Stimulated activated CD4-positive, alpha-beta T cell treated with anti-CD3 and anti-CD28 coated beads, Interleukin-15, amount 100 ng/mL, for 48 hours (primary cell): Measurements from ENCODE around the gene CDC42EP4.
"Not testable (repeated sequence)": the region's sequence is repeated elsewhere in the genome, so short reads cannot be mapped to it uniquely, and the experiment has no call there.

Experiments used
- DNase-seq, 2 donors: peaks; one replicate each; pipeline ENCODE4 v3.0.0-alpha.2; 2020; ENCODE audit warnings: low read depth in 2 of 2

The CDC42EP4 gene

GRCh38 chr17:73319766-73320165 lies 8.0 kb upstream of the CDC42EP4 start:
- DNase-seq: no peak

- DNase-seq: no peak
These were observed 7.0 kb upstream of the CDC42EP4 start for GRCh38 chr17:73318836-73319235.

GRCh38 chr17:73318427-73318813 lies 6.6 kb upstream of the CDC42EP4 start:
- DNase-seq: no peak

GRCh38 chr17:73317513-73318426 lies 6.0 kb upstream of the CDC42EP4 start:
- no peak for DNase-seq

- DNase-seq: no peak
These were observed 5.2 kb upstream of the CDC42EP4 start for GRCh38 chr17:73316919-73317505.

- no peak for DNase-seq
These were observed 3.7 kb upstream of the CDC42EP4 start for GRCh38 chr17:73315471-73315870.

- DNase-seq: no peak
These were observed 1.8 kb upstream of the CDC42EP4 start for GRCh38 chr17:73313526-73314127.

GRCh38 chr17:73312887-73313286 lies 1.1 kb upstream of the CDC42EP4 start:
- DNase-seq: not testable (repeated sequence)

- DNase-seq: no peak
These were observed 397 bp downstream of the CDC42EP4 start for GRCh38 chr17:73311428-73311780.

GRCh38 chr17:73309727-73310596 lies 1.8 kb downstream of the CDC42EP4 start:
- no peak for DNase-seq

GRCh38 chr17:73308959-73309358 lies 2.8 kb downstream of the CDC42EP4 start:
- not testable (repeated sequence) for DNase-seq

GRCh38 chr17:73308017-73308823 lies 3.6 kb downstream of the CDC42EP4 start:
- no peak for DNase-seq

GRCh38 chr17:73307130-73307529 lies 4.7 kb downstream of the CDC42EP4 start:
- DNase-seq: no peak

- DNase-seq: no peak
These were observed 5.7 kb downstream of the CDC42EP4 start for GRCh38 chr17:73305845-73306836.

GRCh38 chr17:73304971-73305812 lies 6.6 kb downstream of the CDC42EP4 start:
- DNase-seq: no peak

GRCh38 chr17:73304438-73304837 lies 7.4 kb downstream of the CDC42EP4 start:
- no peak for DNase-seq

- no peak for DNase-seq
These were observed 9.6 kb downstream of the CDC42EP4 start for GRCh38 chr17:73302189-73302588.

GRCh38 chr17:73301369-73301768 lies 10.4 kb downstream of the CDC42EP4 start:
- DNase-seq: no peak

GRCh38 chr17:73300392-73300791 lies 11.4 kb downstream of the CDC42EP4 start:
- DNase-seq: no peak
